ENCODE results near the gene OCA2.
"Not testable (repeated sequence)": the region's sequence is repeated elsewhere in the genome, so short reads cannot be mapped to it uniquely, and the experiment has no call there.

Gene OCA2

DNA sequence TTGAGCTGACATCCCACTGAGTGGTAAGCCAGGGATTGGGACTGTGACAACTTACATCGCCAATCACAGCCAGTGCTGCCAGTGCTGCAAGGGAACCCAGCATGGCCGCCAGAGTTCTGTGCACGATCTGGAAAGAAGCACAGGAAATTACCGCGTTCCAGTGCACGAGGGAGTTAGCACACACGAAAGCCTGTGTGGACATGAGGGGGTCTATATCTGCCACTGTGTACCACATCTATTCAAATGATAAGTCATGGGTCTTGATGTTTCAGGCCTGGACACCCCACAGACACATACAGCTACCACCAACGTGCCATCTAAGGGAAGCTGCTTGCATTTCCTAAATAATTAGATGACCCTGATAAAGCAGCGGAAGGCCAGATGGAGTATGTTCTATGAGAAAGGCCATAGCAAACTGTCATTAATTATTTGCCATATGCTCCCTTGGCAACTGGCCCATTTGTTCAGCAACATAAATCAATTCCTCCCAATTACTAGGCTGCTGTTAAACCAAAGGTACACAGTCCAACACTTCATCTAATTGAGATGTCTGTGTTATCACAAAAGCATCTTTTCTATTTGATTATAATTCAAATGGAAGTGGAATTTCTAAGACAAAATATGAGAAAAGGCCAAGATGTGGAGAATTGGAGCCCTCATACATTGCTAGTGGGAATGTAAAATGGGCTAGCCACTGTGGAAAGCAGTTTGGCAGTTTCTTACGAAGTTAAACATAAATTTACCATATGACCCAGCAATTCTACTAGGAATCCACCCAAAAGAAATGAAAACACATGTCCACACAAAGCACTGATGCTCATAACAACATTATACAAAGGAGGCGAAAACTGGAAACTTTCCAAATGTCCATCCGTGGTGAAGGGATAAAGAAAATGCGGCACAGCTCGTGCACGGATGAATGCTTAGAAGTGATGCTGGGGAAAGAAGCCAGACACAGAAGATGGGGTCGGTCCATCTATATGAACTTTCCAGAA is 108.3 kb downstream of the OCA2 start:
- DNase-seq, result no peak

- DNase-seq, result no peak
Measured at GRCh38 chr15:27989838-27990237, 109.3 kb downstream of the OCA2 start.

DNA sequence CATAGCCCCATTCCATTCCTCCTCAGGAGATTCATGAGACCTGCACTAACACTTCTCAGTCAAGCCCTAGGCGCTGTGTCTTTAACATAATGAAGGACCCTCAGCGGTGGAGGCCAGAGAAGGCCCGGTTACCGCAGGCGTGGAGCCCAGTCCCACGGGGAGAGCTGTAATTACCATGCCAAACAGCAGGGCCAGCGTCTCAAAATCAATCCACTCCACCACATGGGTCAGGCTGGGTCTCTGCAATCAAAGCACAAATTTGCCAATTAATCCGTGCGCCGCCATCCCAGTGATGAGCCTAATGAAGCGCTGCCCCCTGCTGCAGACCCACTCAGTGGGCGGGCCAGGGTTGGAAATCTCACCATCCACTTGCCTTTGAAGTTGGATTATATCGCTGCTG is 109.7 kb downstream of the OCA2 start:
- no peak for DNase-seq

- DNase-seq, result no peak
Measured at GRCh38 chr15:27985099-27985498, 114.0 kb downstream of the OCA2 start.

DNA sequence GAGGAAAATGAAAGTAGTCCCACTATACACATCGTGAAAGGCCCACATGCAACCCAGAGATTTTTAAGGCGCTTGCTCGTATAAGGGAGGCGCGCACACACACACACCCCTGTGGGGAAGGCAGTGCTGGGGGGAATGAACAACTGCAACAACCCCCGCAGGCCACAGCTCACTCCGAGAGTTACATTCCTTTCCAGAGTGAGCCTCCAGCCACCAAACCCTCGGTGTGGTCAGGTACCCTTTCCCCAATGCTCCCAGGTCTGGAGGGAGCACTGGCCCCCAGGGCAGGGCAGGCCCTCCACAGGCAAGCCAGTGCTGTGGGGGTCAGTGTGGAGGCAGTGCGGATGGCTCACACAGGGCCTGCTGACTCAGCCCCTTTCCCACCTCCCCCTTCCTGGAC is 115.6 kb downstream of the OCA2 start:
- no peak for DNase-seq

DNA sequence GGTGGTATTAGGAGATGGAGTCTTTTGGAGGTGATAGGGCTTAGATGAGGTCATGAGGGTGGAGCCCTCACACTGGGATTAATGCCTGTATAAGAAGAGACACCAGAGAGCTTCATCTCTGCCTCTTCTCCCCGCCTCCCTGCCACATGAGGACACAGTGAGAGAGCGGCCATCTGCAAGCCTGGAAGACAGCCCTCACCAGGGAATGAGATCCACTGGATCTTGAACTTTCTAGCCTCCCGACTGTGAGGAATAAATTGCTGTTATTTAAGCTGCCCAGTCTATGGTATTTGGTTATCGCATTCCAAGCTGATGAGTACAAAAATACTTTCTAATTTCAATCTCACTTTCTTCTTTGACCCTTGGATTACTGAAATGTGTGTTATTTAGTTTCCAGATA is 121.4 kb downstream of the OCA2 start:
- no peak for DNase-seq

DNA sequence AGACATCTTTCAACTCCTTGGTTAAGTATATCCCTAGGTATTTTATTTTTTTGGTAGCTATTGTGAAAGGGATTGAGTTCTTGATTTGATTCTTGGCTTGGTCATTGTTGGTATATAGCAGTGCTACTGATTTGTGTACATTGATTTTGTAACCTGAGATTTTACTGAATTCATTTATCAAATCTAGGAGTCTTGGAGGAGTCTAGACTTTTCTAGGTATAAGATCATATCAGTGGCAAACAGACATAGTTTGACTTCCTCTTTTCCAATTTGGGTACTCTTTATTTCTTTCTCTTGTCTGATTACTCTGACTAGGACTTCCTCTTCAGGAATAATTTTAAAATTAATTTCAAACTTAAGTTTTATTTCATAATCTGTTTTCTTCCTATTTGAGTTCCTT is 125.2 kb downstream of the OCA2 start:
- DNase-seq, result no peak

DNA sequence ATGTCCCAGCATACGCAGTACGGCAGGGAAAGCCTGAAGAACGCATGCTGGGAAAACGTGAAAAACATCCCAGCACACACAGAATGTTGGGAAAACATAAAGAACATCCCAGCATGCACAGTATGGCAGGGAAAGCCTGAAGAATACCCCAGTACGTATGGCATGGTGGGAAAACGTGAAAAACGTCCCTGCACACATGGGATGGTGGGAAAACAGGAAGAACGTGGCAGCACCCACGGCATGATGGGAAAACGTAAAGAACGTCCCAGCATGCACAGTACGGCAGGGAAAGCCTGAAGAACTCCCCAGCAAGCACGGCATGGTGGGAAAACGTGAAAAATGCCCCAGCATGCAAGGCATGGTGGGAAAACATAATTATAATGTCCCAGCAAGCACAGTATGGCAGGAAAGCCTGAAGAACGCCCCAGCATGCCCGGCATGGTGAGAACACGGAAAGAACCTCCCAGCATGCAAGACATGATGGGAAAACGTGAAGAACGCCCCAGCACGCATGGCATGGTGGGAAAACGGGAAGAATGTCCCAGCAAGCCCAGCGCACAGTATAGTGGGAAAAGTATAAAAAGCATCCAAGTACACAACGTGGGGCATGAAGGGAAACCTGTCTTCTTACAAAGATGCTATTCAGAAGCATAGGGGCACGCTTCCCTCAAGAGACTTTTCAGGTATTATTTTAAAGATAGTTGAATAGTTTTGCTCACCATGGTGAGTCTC is 128.3 kb downstream of the OCA2 start:
- no peak for DNase-seq

DNA sequence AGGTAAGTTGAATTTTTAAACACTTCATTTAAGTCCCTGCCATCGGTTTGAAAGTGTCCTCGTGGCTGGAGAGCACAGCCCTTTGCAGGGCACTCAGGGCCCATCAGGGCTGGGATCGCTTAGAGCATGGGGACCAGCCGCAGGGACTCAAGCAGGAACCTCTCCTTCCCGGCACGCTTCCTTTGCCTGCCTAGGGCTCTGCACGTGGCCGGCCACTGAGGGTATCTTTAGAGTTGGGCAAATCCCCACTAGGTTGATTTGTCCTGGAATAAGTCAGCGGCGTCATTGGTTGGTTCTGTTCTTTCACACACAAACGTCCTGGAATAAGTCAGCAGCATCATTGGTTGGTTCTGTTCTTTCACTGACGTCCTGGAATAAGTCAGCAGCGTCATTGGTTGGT is 131.6 kb downstream of the OCA2 start:
- DNase-seq, result no peak

- DNase-seq, result no peak
Measured at GRCh38 chr15:27965546-27965945, 133.6 kb downstream of the OCA2 start.

DNA sequence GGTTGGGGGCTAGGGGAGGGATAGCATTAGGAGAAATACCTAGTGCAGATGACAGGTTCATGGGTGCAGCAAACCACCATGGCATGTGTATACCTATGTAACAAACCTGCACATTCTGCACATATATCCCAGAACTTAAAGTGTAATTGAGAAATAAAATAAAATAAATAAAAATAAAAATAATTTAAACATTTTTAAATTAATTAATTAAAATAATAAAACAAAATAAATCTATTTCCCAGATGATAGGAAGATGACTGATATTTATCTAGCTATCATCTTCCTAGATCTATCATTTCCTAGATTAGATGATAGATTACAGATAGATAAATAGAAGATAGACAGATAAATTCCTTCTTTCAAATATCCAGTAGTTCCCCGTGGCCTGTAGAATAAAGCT is 137.3 kb downstream of the OCA2 start:
- DNase-seq, result no peak

- no peak for DNase-seq
Measured at GRCh38 chr15:27958911-27959578, 140.1 kb downstream of the OCA2 start.

DNA sequence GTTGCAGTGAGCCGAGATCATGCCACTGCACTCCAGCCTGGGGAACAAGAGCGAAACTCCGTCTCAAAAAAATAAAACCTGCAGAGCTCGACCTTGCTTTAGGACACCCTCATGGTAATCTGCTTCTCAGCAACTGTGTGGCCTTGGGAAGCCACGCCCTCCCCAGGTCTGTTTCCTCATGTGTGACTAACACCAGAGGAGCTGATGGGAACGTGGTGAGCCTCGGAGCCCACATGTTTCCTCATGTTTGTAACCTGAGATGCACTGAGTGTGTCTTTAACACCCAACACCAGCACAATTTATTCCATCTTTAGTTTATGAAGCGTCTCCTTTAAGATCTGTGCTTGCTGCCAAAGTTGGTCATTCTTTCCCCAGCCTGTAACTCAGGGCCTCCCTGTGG is 142.8 kb downstream of the OCA2 start:
- DNase-seq, result no peak

DNA sequence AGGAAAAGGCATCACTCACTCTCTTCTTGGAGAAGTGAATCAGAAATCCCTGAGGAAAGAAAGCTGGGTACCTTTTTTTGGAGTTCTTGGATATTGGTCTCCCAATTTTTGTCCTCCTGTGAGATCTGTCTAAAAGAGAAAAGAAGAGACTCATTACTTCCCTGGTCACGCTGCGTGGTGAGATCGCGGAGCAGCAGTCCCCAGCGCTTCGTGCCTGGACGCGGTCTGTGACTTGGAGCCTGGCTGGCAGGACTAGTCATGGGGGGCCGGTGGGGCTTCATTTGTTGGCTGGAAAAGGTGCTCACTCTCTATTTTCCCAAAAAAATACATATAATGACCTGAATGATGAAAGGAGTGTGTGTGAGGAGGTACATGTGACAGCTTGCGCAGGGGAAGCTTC is 144.0 kb downstream of the OCA2 start:
- DNase-seq, result no peak

- DNase-seq, result not testable (repeated sequence)
Measured at GRCh38 chr15:27952593-27952992, 146.5 kb downstream of the OCA2 start.

- no peak for DNase-seq
Measured at GRCh38 chr15:27951191-27951890, 147.8 kb downstream of the OCA2 start.

DNA sequence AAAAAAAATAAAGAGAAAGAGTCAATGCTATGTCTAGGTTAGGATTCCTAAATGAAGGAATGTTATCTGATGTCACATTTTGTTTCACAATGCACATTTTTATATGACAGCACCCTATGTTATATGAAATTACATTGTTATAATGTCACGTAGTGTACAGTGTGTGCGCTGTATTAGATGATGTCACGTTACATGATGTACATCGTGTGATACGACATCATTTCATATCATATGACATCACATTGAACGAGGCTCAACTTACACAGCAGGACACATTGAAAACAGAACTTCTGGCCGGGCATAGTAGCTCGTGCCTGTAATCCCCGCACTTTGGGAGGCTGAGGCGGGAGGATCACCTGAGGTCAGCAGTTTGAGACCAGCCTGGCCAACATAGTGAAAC is 150.0 kb downstream of the OCA2 start:
- no peak for DNase-seq

- DNase-seq, result no peak
Measured at GRCh38 chr15:27939246-27939645, 159.9 kb downstream of the OCA2 start.

- no peak for DNase-seq
Measured at GRCh38 chr15:27937851-27938250, 161.3 kb downstream of the OCA2 start.

GRCh38 chr15:27936164-27936563 is 163.0 kb downstream of the OCA2 start:
- no peak for DNase-seq

DNA sequence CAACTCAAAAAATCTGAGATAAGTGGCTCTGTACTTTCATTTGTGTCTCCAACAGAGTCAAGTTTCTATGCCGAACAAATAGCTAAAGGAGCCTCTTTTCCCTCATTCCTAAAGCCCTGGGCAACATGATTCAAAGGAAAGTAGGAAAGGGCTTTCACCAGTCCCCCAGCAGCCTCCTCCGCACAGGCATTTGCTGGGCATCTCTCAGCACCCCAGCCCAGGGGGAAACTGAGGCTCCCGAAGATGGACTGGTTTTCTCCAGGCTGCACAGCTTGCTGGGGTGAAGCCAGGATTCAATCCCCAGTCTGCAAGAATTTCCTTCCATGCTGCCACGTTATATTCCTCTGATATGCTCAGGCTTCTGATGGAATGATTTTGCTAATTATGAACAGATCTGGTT is 163.8 kb downstream of the OCA2 start:
- no peak for DNase-seq

GRCh38 chr15:27934782-27935181 is 164.3 kb downstream of the OCA2 start:
- DNase-seq, result no peak

DNA sequence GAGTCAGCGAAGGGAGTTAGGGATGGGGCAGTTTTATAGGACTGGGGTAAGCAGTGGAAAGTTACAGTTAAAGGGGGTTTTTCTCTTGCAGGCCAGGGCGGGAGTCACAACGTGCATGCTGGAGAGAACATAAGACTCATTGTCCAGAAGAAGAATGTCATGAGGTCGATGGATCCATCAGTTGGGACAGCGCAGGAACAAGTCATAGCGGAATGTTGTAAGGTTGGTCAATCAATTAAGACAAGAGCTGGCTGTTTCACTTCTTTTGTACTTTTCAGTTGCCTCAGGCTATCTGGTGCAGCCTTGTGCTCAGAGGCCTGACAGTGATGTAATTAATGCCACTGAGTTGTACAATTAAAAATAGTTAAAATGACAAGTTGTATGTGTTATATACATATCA is 165.6 kb downstream of the OCA2 start:
- DNase-seq, result no peak

Data from CD4-positive, alpha-beta T cell treated with Interleukin-21 for 1 hour (primary cell).